HG03097 (cell line): ENCODE measurements around the gene XIAP.
A peak's percentile ranks its signal among the peaks of the same experiment; 100 is the strongest.
"Not testable (repeated sequence)": the region's sequence is repeated elsewhere in the genome, so short reads cannot be mapped to it uniquely, and the experiment has no call there.

ENCODE experiments used
- ATAC-seq: cut with Tn5 transposase; IDR thresholded peaks from one replicate; pipeline ENCODE4 v1.9.1; 2021; ENCODE audit not compliant: unreplicated experiment, low FRiP score

XIAP gene

DNA sequence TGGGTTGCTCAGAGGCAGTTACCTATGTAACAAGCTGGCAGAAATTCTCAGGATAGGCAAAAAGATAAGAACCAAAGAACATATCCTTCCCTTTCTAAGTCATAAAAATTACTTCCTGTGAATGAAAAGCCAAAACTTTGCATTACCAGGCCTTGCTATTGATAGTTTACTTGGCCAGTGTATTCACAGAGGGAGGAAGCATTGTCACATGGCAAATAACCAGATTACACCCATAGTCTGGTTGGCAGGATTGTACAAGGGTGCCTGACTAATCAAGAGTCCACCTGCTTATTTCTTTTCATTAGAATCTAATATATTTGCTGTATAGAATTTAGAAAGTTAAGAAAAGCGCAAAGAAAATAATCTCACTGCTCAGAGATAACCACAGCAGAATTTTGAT is 14.1 kb downstream of the XIAP start:
- ATAC-seq, result no peak

- ATAC-seq, result no peak
Measured at GRCh38 chrX:123876177-123876576, 16.3 kb downstream of the XIAP start.

DNA sequence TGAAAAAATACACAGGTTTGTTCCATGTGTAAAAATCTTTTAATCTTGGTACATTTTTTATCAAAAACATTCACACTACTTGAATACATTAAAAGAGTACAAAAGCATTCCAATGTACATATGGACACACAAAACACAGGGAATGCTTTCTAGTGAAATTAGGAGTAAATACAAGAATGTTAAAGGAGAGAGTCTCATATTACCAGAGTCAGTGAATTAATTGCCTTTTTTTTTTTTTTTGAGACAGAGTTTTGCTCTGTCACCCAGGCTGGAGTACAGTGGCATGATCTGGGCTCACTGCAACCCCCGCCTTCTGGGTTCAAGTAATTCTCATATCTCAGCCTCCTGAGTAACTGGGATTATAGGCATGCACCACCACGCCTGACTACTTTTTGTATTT is 17.0 kb downstream of the XIAP start:
- ATAC-seq, result no peak

- peak; percentile 76 for ATAC-seq
Measured at GRCh38 chrX:123878252-123878721, 18.4 kb downstream of the XIAP start.

DNA sequence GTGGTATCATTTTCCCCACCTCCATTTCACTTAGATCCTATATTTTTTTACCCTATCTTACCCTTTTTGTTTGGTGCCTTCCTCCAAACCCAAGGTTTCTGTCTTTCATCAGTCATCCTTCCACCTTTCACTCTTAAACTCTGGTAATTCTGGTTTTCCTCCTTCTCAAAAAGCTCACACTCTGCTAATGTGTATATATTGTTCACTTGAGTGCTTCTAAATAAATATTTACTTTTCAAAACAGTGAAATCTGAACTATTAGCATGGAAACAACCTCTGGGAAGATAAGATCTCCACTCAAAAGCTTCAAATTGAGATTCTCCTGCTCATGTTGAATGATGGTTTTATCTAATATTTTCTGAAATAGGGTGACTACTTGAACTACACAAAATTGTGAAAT is 21.5 kb downstream of the XIAP start:
- no peak for ATAC-seq

DNA sequence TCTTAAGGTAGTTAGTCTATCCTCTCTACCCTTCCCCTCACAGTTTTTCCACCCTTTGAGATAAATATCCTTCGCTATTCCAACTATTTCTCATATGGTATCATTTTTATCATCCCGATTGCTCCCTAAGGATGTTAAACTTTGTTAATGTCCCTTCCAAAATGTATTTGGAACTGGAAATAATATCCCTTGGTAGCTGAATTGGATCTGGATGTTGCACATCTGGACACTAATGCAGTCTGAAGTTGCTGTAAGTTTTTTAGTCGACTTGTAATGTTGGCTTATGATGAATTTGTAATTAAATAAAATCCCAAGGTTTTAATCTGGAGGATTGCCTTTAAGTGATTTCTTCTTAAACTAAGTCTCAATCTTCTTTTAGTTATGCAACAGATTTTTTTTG is 22.5 kb downstream of the XIAP start:
- ATAC-seq, result no peak

DNA sequence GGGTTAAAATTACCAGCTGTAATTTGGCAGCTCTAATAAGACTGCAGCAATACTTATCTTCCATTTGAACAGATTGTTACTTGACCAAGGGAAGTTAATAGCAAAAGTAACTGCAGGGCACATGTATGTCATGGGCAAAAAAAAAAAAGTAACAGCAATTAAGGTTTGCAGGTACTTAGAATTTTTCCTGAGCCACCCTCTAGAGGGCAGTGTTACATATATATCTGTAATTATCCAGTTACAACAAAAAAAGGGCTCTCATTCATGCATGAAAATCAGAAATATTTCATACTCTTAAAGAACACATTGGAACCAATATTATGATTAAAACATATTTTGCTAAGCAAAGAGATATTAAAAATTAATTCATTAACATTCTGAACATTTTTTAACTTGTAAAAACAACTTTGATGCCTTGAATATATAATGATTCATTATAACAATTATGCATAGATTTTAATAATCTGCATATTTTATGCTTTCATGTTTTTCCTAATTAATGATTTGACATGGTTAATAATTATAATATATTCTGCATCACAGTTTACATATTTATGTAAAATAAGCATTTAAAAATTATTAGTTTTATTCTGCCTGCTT is 25.1 kb downstream of the XIAP start:
- ATAC-seq, result no peak

DNA sequence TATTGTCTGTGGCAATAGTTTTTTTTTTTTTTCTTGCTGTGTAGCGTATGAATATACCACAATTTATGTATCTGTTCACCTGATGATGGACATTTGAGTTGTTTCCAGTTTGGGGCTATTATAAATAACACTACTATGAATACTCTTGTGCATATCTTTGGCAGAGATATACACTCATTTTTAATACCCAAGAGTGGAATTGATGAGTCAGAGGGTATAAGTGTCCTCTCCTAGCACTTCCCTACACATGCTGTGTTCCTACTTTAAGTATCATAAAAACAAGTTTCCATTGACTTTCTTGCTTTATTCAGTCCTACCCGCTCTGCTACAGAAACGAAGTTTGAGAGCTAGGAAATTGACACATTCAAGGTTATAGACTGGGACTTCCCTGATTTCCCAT is 39.8 kb downstream of the XIAP start:
- ATAC-seq, result no peak

- not testable (repeated sequence) for ATAC-seq
Measured at GRCh38 chrX:123903261-123903660, 43.4 kb downstream of the XIAP start.

GRCh38 chrX:123905332-123905731 is 45.5 kb downstream of the XIAP start:
- ATAC-seq, result no peak

DNA sequence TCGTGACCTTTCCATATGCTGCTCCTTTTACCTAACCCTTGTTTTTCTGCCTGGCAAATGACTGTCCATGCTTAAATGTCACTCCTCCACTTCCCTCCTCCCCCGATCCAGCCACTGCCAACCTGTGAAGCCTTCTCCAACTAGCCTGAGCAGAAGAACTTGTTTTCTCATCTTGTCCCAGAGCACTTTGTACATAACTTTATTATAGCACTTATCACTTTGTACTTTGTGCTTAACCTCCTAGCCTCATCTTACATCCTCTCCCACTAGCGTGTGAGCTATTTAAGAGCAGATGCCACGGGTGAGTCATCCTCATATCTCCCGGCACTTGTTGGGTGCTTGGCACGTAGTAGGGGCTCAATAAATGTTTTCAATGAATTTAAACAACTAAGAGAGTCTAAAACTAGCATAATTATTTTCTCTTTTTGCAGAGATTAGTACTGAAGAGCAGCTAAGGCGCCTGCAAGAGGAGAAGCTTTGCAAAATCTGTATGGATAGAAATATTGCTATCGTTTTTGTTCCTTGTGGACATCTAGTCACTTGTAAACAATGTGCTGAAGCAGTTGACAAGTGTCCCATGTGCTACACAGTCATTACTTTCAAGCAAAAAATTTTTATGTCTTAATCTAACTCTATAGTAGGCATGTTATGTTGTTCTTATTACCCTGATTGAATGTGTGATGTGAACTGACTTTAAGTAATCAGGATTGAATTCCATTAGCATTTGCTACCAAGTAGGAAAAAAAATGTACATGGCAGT is 46.9 kb downstream of the XIAP start:
- ATAC-seq, result no peak

GRCh38 chrX:123909523-123909922 is 49.7 kb downstream of the XIAP start:
- no peak for ATAC-seq

DNA sequence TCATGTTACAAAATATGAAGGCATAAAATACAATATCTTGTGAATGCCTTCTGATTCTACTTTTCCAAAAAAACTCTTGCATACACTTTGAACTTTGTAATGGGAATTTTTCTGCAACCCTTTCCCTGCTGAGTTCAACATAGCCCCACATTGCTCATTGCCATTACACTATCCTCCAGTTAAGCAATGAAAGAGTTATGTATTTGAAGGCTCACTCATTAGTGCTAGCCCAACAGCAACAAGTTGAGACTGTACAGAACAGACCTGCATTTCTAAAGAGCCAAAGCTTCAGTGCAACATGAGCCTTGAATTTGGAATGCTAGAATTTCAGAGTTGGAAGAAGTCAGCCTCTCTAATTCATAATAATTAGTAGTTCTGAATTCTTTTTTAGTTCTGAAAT is 57.2 kb downstream of the XIAP start:
- ATAC-seq, result no peak

DNA sequence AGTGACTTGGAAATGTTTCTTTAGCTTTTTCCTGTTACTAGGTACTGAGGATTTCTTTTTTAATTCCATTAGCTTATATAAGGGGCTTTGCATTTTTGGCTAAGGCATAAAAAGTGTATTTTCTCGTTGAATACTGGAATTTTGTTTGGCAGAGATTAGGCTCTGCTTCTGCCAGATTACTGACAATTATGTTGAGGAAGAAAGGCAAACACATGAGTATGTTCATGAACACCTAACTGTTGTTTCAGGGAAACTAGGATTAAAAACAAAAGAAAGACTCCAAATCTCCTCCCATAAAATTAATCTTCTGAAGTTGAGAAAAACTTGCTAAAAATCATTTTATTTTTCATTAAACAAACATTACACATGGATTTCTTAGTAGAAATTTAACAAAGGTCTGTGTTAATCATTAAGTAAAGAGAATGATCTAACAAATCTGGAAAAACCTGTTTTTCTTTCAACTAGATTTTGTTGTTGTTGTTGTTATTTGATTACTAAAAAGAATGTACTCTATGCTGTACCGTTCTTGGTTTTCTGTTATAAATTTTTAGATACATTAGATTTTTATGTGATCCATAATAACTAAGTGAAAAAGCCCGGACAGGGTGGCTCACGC is 58.4 kb downstream of the XIAP start:
- no peak for ATAC-seq

- ATAC-seq, result no peak
Measured at GRCh38 chrX:123920105-123920785, 60.4 kb downstream of the XIAP start.

DNA sequence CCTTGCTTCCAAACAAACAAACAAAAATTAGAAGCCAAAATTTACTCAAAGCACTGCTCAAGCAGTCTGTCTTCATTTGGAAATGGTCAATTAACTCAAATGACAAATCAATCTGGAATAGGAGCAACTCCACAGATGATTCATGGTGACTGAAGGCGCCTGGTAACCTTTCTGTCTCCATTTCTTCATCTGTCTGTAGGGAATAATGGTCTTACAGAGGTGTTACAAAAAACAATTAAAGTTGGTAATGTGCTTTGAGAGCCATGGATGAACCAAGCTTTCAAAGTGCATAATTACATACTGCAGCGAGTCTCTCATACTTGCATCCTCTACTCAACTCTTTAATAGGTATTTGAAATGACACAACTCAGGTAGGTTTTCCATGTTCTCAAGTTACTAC is 63.4 kb downstream of the XIAP start:
- no peak for ATAC-seq

DNA sequence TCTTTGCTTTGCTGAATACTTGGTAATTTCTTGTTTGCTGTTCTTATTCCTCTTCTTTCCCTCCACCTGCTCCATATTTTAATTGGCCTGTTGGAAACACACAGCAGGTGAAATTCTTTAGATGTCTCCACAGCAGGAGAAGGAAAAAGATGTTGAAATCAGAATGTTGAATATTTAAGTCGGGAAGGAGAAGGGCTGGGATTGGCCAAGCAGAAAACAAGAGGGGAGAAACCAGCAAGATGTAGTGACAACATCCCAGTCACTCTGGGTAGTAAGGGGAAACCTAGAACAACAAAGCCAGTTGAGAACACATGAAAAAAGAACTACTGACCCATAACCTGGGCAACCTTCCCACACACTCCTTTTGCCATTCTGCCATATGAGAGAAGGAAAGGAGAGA is 64.3 kb downstream of the XIAP start:
- no peak for ATAC-seq

DNA sequence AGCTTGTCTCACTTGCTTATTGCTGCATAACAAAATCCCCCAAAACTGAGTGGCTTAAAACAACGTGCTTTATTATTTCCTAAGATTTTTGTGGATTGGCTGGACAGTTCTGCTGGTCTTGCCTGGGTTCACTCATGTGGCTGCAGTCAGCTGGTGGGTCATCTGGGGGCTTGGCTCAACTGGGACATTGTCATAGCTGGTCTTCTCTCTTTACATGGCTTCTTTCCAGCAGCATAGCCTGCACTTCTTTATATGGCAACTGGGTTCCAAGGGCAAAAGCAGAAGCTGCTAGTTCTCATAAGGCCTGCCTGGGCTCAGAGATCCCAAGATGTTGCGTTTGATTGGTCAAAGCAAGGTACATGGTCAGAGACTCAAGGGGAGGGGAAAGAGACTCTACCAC is 68.0 kb downstream of the XIAP start:
- no peak for ATAC-seq

GRCh38 chrX:123932055-123932454 is 72.2 kb downstream of the XIAP start:
- not testable (repeated sequence) for ATAC-seq

GRCh38 chrX:123943074-123943473 is 83.2 kb downstream of the XIAP start:
- no peak for ATAC-seq

DNA sequence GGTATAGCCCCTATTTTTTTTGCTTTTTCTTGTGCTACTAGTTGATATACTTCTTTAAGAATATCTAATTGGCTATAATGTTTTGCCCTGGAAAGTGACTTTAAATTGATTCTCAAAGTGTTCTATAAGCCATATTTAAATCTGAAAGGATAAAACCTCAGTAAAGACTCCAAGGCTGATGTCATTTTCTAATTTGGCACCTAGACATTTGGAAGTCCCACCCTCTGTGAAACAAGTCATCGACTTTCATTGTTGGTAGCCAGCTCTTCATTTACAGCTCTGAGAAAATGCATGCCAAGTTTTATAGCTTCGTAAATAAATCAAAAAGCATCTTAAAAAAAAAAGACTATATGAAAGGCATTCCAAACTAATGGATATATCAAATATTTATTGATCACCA is 83.6 kb downstream of the XIAP start:
- no peak for ATAC-seq
